Gastrocnemius medialis (tissue), 4 donors: ENCODE results near the gene LDLRAD4.

ENCODE experiments used
- POLR2A ChIP-seq, 2 donors: fragments of 450-650 bp; IDR thresholded peaks; one replicate each; pipeline ENCODE4 v1.6.1; 2017; ENCODE audit warnings: antibody characterized with exemption in 2 of 2, mild to moderate bottlenecking in 2 of 2, moderate library complexity in 2 of 2
- TF ChIP-seq, protein P1 (sequence below), 5 experiments: fragments of 450-650 bp in 3 of 5; fragments of 200-600 bp in 2 of 5; sonication (generic) in 2 of 5; IDR thresholded peaks in 4 of 5; conservative IDR thresholded peaks in 1 of 5; 1 replicate in 4 of 5; 2 replicates in 1 of 5; pipeline ENCODE4 v1.5.1; 2016 to 2019; ENCODE audit warnings: antibody characterized with exemption in 5 of 5, mild to moderate bottlenecking in 3 of 5, moderate library complexity in 3 of 5

DNA sequence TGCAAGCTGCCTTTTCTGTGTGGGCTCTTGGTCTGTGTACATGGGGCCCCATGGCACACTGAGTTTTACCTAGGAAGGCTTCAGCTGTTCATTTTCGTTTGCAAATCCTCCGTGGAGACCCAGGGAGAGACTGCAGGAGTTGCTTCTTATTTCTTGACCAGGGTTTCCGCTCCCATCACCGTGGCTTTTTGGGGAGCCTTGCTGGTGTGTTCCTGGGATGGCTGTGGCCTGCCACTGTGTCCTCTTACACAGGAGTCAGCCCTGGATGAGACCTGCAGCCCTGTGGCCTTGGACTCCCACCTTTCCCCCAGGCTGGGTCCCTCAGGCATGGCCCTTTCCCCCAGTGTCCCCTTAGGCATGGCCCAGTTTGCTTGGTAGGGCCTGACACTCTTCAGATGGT is 370.8 kb downstream of the LDLRAD4 start:
- TF ChIP-seq, protein P1, sequence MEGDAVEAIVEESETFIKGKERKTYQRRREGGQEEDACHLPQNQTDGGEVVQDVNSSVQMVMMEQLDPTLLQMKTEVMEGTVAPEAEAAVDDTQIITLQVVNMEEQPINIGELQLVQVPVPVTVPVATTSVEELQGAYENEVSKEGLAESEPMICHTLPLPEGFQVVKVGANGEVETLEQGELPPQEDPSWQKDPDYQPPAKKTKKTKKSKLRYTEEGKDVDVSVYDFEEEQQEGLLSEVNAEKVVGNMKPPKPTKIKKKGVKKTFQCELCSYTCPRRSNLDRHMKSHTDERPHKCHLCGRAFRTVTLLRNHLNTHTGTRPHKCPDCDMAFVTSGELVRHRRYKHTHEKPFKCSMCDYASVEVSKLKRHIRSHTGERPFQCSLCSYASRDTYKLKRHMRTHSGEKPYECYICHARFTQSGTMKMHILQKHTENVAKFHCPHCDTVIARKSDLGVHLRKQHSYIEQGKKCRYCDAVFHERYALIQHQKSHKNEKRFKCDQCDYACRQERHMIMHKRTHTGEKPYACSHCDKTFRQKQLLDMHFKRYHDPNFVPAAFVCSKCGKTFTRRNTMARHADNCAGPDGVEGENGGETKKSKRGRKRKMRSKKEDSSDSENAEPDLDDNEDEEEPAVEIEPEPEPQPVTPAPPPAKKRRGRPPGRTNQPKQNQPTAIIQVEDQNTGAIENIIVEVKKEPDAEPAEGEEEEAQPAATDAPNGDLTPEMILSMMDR (IDR thresholded peaks at IDR 0.05 in 4 of 5, conservative IDR thresholded peaks at IDR 0.05 in 1 of 5), result no peak
- TF ChIP-seq POLR2A (IDR thresholded peaks at IDR 0.05), result no peak
